HPDE6-E6E7 (cell line): ENCODE results near the gene NEK4.

Experiments
- DNase-seq: peaks from one replicate; pipeline ENCODE4 v3.0.0; 2011; ENCODE audit warnings: missing footprints; ENCODE audit errors: extremely low spot score

NEK4 gene

DNA sequence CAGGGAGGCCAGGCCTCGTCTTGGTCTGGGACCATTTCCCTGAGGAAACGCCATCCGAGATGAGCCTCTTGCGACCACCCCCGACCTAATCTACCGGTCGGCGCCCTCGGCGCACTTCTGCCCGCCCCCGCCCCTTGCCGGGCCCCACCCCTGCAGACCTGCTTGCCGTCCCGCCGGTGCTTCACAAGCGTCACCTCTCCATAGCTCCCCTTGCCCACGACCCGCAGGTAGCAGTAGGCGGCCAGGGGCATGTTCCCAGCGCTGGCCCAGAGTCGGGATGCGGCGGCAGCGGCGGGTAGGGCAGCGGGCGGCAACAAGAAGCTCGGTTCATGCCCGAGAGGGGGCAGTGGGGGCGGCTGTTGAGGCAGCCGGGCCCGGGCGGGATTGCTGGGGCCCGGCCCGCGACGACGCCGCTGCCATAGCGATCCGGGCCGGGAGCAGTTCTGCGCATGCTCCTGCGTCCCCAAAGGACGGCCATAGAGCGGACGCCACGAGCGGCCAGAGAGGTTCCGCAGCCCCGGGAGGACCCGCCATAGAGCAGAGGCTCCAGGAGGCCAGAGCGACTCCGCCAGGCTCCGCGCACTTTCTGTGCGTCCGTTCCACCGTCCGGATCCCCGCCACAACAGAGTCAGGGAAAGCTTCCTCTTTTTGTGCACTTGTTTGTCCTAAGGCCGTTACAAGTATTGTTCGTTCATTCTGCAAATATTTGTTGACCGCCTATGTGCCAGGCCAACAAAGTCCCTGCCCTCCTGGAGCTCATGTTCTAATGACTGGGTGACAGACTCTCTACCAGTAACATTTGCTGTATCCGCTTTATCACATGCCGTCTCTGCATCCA, at the start of gene NEK4:
Gene NEK4, minus strand, starts transcription at position 445 of the 838 bp plus-strand sequence. Its CDS starts 194 bp downstream, at position 251.
- peak; percentile 64 for DNase-seq

DNA sequence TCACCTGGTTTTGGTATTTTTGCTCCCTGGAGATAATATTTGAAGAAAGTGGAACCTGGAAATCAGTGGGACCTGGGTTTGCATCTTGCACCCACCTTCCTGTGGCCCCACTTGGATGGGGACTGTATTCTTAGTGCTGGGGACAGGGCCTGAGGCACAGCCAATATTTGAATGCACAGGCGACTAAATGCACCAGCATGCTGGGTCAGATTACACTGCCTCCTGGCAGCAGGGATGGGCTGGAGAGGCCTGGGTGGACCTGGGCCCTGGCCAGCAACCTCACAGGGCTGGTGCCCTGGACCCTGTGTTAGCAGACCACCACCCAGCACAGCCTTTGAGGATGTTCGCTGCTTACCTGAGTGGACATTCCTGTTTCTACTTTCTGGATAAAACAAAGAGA, 49.2 kb upstream of the NEK4 start:
- no peak for DNase-seq

DNA sequence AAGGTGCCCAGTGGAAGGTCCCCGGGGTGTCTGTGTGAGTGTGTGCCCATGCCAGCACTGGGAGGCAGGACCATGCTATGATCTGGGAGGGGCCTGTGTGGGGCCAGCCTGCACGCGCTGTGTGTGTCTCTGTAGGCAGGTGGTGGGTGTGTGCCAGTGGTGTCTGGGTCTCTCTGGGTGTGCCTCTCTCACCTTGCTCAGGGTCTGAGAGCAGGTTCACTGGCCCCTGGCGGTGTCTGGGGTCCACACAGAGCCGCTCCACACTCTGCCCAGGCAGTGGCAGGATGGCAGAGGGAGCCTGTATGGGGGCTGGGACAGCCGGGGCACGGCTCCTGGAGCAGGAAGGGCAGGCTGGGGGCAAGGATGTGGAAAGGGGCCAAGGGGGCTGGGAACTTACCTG, 47.1 kb upstream of the NEK4 start:
- no peak for DNase-seq

DNA sequence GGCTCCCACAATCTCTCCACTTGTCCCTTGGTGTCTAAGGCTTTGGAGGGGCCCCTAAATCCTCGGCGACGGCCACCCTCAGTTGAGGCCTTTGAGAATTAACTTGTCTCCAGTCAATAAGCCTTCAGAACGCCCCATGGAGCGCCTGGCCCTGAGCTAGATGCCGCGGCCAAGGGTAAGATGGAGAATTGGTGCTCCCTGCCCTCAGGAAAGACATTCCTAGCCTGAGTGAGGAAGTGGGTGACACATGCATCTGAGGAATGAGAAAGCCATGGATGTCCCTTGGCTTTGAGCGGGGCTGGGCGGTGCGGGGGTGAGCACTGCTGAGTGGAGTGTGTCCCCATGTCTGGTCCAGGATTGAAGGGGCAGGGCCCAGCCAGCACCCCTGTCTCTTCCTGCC, 46.5 kb upstream of the NEK4 start:
- DNase-seq = no peak

DNA sequence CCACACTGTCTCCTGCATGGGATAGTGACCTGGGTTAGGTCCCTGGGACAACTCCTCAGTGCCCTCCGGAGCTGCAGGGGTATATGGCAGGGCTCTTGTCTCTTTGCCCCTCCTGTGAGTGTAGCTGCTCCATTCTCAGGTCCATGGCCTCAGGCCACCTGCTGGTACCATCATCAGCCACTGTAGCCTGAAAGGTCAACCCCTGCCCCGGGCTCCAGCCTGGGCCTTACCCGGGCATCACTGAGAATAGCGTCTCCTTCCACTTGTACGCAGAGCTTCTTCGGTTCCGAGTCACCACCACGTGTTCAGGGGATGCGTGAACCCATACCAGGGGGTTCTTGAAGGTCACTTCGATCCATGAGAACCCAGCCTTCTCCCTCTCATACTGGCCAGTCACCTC, 45.9 kb upstream of the NEK4 start:
- DNase-seq = no peak

DNA sequence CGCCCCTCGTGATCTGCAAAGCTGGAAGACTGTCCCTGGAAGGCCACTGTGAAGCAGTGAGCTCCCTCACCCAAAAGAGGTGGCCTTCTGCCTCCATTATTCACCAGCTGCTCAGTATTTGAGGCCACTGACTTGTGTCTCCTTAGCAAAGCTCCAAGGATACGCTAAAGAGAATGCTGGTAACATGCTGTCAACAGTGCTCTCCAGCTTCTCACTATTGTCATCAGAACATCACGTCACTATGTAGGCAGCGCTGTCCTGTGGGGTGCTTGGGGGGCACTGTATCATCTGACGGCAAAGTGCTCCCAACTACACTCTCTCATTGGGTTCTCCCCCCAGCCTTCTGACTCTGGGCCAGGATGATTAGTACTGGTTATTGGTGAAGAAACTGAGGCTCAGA, 45.5 kb upstream of the NEK4 start:
- no peak for DNase-seq

DNA sequence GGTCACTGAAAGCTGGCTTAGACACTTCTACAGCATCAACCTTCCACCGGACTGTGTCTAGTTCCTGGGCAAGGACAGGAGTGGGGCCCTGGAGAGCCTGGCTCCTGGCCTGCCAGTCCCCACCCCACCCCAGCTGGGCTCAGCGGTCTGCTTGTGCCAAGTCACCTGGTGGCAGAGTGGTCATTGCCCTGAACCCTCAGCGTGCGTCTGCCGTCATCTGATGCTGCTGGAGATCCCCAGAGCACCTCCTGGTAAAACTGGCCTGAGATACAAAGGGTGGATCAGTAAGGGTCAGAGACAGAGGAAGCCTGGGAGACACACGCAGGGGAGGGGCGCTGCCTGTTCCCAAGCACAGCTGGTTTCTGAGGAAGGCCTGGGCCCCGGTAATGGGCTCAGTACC, 43.1 kb upstream of the NEK4 start:
- no peak for DNase-seq

DNA sequence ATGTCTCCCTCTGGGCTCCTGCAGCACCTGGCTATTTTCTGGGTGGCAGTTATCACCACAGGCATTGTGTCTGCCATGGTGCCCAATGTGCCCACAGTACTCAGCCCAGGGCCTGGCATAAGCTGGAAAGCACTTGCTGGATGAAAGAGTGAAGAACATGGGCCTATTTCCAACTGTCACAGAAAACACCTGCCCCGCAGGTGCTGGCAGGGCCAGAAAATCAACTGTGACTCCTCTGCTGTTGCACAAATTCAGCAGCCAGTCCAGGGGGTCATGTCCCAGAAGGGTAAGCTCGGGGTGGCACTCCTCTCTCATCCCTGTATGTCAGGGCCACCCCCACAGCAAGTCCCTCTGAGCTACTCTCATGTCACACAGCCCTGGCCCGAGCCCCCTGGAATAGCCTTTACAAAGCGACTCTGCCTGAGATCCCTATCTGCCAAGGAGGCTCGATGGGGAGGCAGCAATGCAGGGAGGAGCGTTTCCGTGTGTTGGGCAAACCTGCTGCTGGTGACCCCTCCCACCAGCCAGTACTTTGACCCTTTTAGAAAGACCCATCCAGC, 40.8 kb upstream of the NEK4 start:
- no peak for DNase-seq

DNA sequence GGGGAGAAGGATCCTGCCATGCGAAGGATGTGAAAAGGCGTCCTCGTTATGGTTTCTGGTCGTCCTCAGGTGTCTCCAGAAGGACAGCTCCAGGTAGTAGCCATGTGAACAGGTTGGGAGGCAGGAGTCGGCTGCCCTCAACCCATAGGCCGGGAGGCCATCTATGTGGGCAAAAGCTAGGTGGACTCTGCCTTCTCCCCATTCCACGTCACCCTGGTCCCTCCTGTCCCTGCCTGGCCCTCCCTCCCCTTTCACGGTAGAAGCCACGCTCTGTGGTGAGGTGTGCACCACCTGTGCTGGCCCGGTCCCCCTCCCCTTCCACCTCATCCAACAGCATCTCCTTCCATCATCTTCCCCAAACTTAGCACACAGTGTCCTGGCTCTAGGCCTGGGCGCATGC, 40.2 kb upstream of the NEK4 start:
- DNase-seq = no peak

DNA sequence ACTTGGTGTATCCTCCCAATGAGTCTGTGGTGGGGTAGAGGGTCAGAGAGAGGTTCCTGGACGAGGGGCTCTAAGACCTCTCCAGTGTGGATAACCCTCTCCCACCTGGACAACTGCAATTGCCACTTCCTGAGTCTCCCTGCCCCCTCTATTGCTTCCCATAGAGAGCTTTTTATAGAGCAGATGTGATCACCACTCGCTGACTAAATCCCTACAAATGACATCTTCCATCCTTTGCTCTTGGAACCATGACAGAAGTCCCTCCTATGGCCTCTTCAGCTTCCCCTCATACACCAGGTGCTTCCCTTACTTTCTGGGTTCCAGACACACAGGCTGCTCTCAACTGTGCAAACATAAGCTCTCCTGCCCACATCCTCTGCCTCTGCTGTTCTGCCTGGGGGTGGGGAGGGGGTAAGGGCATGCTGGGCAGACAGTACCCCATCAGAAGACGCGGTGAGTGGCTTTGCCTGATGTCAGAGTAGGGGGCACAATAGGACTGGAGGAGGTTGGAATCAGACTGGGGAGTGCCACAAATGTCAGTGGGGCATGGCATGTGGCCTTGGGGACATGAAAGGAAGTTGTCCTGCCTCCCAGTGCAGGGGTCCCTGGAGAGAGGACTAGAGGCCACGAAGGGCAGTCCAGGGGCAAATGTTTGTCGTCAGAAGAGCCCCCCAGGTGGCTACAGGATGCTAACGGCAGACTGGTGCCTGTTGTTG, 39.1 kb upstream of the NEK4 start:
- DNase-seq = no peak

DNA sequence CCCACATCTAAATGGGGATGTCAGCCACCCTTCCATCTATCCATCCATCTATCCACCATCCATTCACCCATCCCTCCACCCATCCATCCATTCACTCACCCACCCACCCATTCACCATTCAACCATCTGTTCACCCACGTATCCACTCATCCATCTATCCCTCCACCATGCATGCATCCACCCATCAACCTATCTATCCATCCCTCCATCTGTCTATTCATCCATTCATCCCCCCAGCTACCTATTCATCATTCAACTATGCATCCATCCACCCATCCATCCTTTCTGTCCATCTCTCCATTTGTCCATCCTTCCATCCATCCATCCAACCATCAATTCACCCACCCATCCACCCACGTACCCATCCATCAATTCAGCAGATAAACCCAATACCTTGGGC, 38.4 kb upstream of the NEK4 start:
- DNase-seq = no peak

DNA sequence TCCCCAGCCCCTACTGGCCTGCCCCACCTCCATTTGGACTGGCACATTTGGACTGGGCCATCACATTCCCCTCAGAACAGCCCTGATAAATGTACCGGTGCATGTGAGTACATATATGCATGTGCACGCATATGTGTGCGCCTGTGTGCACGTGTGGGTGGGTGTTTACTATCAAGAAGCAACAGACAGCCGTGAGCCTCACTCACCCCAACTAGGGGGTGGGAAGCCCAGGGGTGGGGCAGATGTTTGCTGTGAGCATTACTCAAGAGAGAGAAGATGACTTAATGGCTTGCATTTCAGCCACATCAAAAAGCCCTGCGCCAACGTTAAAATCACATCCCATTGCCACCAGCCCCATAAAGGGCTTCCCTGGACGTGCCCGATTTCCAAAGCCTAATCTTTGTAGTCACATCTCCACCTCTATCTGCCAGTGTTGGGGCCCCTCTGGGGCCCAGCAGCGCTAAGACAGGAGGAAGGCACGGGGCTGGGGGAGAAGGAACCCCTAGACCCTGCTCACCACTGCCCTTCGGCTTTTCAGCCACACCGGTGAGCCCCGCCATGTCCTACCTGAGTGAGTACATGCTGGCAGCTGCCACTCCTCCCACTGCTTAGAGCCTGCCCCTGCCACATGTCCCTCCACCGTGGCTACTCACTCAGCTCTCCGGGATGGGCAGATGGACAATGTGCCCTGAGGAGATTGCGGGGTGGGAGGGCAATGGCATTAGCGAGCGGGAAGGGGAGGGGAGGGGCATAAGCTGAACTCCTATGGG, 34.7 kb upstream of the NEK4 start:
- no peak for DNase-seq

DNA sequence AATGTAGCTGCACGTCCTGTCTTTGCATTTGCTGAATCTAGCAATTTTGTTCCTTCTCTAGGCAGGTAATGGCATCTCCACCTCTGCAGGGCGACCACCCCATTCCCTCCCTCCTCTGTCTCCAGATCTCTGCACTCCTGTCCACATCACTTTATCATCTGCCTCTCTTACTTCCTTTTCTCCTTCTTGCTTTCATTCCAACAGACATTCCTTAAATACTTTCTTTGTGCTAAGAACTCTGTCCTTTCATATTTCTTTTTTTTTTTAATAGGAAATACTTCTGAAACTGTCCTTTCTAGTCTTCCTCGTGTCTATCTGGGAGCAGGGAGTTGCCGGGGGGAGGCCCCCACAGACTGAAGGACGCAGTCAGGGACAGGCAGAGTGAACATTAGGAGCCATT, 31.1 kb upstream of the NEK4 start:
- no peak for DNase-seq

DNA sequence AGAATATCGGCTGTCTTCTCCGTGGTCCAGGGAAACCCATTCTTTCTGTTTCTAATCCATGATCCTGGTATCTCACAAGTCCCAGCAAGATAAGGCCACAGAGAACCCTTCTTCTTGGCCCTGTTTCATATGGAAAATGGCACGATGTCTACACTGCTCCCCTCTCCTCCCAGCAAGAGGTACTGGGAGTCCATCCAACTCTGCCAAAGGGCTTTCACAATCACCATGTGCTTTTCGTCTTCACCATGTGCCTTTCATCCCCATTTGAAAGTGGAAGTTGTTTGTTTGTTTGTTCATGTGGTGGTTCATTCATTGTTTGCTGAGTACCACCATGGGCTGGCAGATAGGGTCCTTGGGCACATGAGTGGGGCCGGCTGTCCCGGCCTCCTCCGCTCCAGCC, 29.3 kb upstream of the NEK4 start:
- DNase-seq = no peak

DNA sequence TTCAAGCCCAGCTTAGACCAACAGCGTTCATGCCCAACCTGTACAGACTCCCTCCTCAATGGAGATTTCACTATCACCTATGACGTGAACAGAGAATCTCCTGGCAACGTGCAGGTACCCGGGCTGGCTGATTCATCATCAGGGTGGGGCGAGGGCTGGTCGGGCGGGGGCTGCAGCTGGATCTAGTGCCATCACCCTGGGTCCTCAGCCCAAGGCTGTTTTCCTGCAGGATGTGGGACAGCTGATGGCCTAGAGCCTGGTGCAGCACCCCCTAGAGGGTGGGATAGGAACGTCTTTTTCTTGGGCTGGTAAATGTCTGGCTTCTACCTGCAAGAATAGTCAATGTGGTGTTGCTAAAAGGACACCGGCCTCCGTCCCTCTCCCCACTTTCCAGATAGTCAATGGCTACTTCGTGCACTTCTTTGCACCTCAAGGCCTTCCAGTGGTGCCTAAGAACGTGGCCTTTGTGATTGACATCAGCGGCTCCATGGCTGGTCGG, 28.3 kb upstream of the NEK4 start:
- peak; percentile 38 for DNase-seq

DNA sequence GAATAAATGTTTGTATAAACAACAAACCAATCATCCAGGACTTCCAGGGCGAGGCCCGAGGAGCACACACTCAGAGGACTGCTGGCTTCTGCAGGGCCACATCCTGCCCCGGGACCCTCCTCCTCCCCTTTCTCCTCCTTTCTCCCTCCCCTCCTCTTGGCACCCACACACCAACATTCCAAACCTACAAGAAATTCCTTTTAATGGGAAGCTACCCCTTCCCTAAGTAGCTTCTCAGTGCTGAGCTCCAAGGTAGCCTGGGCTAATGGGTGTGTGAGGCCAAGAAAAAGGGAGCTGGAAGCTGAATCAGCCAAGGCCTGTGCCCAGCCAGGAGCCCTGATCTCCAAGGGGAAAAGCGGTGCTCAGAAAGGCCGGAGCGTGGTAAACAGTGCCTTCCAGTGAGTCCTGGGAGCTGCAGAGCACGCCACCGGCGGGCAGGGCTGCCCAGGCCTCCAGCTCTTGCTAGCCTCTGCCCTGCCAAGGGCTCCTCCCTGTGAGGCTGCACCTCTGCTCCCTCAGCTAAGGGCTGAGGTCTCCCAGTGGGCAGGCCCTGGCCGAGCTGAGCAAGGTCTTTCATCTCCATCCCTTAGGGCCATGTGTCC, 27.7 kb upstream of the NEK4 start:
- DNase-seq = no peak

DNA sequence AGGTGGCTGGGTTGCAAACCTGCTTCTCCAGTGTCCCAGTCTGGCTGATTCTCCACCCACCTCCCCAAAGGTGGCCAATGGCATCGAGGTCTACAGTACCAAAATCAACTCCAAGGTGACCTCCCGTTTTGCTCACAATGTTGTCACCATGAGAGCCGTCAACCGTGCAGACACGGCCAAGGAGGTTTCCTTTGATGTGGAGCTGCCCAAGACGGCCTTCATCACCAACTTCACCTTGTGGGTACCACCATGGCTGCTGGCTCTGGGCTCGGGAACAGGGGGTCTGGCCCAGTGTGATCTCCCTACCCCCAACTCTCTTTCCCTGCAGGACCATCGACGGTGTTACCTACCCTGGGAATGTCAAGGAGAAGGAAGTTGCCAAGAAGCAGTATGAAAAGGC, 25.7 kb upstream of the NEK4 start:
- DNase-seq = no peak

DNA sequence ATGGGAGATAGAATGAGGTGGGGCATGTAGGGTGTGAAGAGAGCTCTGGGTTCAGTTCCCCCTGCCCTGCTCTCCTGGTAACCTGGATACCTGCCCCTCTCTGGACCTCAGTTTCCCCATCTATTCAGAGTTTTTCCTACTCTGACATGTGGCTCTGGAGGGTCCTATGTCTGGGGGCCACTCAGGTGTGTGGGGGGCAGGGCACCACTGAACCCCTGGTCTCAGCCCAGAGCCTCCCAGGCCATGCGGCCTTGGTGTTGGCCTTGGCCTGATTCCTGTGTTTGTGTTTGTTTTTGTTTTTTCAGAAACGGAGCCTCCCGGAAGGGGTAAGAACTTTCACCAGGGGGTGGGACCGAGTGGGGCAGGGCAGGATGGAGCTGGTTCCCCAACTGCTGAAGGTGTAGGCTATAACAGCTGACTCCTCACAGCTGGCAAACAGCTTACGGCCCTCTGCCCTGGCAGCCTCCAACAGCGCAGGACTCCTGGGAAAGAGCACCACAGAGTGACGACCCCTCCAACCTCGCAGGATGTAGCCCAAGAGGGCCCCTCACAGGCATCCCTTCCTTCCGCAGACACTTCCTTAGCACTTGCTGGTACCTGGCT, 24.7 kb upstream of the NEK4 start:
- no peak for DNase-seq

DNA sequence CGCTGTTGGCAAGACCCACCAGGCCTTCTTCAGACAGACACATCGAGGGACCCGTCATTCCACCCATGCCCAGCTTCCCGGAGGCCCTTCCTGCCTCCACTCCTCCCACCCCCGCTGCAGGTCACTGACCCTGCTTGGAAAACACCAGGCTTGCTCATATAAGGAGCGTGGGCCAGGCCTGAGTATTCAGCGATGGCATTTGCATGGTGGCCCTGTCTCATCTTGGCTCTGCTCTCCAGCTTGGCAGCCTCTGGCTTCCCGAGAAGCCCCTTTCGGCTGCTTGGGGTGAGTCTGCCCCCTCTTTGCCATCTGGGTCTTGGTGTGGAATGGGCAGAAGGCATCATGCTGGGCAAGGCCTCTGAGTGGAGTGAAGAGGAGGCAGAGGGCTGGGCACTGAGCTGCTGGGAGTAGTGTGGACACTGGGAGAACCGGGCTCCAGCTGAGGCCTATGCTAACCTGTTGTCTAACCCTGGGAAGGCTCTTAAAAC, 23.9 kb upstream of the NEK4 start, which contains the start of gene ITIH3:
Gene ITIH3, plus strand, starts transcription at position 185 of the 488 bp plus-strand sequence. Its CDS starts 8 bp downstream, at position 193.
- no peak for DNase-seq

DNA sequence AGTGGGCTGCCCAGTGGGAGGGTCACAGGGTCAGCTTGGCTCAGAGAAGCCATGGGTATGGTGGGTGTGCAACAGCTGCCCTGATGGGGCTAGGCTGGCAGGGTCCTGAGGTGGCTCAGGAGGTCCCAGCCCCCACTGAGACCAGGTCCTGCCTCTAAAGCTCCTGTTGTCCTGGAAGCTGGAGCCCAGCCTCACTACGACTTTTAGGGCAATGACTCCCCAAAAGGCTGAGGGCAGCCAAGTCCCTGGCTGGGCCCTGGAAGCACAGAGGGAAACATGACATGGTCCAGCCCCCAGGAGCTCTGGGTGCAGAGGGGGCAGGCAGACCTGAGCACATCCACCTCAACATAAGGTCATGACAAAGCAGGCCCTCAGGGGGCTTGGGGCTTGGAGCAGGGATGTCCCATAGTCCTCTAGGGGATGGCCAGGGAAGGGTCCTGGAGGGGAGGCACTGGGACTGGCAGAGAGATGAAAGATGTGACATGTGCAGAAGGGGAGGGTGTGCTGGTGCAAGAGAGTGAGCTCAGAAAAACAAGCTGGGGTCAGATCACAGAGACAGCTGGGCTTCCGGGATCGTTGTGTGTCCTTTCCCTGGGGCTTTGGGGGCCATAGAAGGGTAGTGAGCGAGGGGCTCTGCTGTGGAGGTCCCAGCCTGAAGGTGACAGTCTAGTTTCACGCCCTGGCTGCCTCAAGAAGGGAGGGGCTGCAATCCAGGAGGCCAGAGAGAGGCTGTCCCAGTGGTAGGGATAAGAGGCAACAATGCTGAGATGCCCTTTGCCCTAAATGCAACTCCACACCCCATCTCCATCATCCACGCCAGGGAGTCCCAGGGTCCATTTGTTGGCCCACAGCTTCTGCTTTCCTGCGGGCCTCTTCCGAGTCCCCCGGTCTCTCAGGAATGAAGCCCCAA, 23.2 kb upstream of the NEK4 start:
- no peak for DNase-seq
